Measurements from ENCODE around the gene AP2B1. TPM values are rescaled to one million over a fixed set of nuclear protein-coding genes. Genes with fewer than 3 reads are reported as not detected.

The AP2B1 gene
- total and polyA plus RNA-seq, 11 donors, result 25.0 to 166 (median 122) TPM

- 83 to 89% (median 87%) methylated on average over 2 of the region's 2 CpGs for WGBS, 4 donors
Observed at GRCh38 chr17:35679007-35679682, 92.0 kb downstream of the AP2B1 start.

GRCh38 chr17:35683591-35683990, 96.5 kb downstream of the AP2B1 start:
- Histone ChIP-seq H3K27me3 (no peaks in the 10 kb centered on the region), H3K27ac (peak overlapping the region in 1 of 12 donors; percentile 27), H3K9me3 (no peaks in the 10 kb centered on the region), H3K4me1 (peaks cover 0 to 7% (median 0%) of the 10 kb centered on the region in 12 donors), H3K36me3 (peaks cover 0 to 94% (median 84%) of the 10 kb centered on the region in 9 donors), H3K4me3 (no peak overlapping the region)
- TF ChIP-seq POLR2A (IDR thresholded peaks at IDR 0.05) (no peak), CTCF (IDR thresholded peaks at IDR 0.05) (no peak)
- ATAC-seq (peak in 1 of 4 donors; percentile 38), DNase-seq (no peak)
- WGBS, 4 donors, result 84 to 96% (median 94%) methylated on average over 4 of the region's 4 CpGs
- intact Hi-C loops (cut with DNase I), result no loop called here

More at GRCh38 chr17:35679007-35679682, 92.0 kb downstream of the AP2B1 start:
- ATAC-seq, result no peak
- no peaks in the 10 kb centered on the region for H3K27me3 ChIP-seq
- peaks cover 0 to 87% (median 63%) of the 10 kb centered on the region in 9 donors for H3K36me3 ChIP-seq
- DNase-seq, result no peak
- no peak overlapping the region for H3K27ac ChIP-seq
- no peak for TF ChIP-seq CTCF (IDR thresholded peaks at IDR 0.05)
- no peak for TF ChIP-seq POLR2A (IDR thresholded peaks at IDR 0.05)
- H3K4me1 ChIP-seq, result peaks cover 0 to 5% (median 0%) of the 10 kb centered on the region in 12 donors
- intact Hi-C loops (cut with DNase I), result no loop called here
- H3K4me3 ChIP-seq, result no peak overlapping the region
- H3K9me3 ChIP-seq, result no peaks in the 10 kb centered on the region

GRCh38 chr17:35684055-35684802, 97.1 kb downstream of the AP2B1 start:
- Histone ChIP-seq H3K4me1 (peaks cover 0 to 7% (median 0%) of the 10 kb centered on the region in 12 donors), H3K9me3 (no peaks in the 10 kb centered on the region), H3K27ac (no peak overlapping the region), H3K27me3 (no peaks in the 10 kb centered on the region), H3K36me3 (peaks cover 0 to 100% (median 90%) of the 10 kb centered on the region in 9 donors), H3K4me3 (no peak overlapping the region)
- ATAC-seq, result no peak
- no peak for DNase-seq
- WGBS, 4 donors, result 79 to 96% (median 90%) methylated on average over 2 of the region's 2 CpGs
- intact Hi-C loops (cut with DNase I), result no loop called here
- TF ChIP-seq CTCF (IDR thresholded peaks at IDR 0.05), result no peak
- TF ChIP-seq POLR2A (IDR thresholded peaks at IDR 0.05), result no peak

- Histone ChIP-seq H3K27me3 (no peaks in the 10 kb centered on the region), H3K4me3 (no peak overlapping the region), H3K4me1 (peaks cover 0 to 17% (median 2%) of the 10 kb centered on the region in 12 donors), H3K27ac (no peak overlapping the region), H3K9me3 (no peaks in the 10 kb centered on the region), H3K36me3 (peaks cover 0 to 91% (median 72%) of the 10 kb centered on the region in 9 donors)
- intact Hi-C loops (cut with DNase I), result no loop called here
- 82 to 93% (median 89%) methylated on average over 7 of the region's 7 CpGs for WGBS, 4 donors
- no peak for DNase-seq
- ATAC-seq, result no peak
- TF ChIP-seq POLR2A (IDR thresholded peaks at IDR 0.05), result no peak
- TF ChIP-seq CTCF (IDR thresholded peaks at IDR 0.05), result no peak
Observed at GRCh38 chr17:35692512-35693210, 105.5 kb downstream of the AP2B1 start.

Measured in heart left ventricle (tissue), 16 donors.